SK-N-SH (cell line): Measurements from ENCODE around the gene TPD52L1. TPM values are rescaled to one million over a fixed set of nuclear protein-coding genes. Genes with fewer than 3 reads are reported as not detected.
"Not testable (repeated sequence)": the region's sequence is repeated elsewhere in the genome, so short reads cannot be mapped to it uniquely, and the experiment has no call there.

Source experiments
- CTCF ChIA-PET: fragments of 300-600, 350-600 bp; formaldehyde crosslinking; extraction: SDS; loops from one replicate; lab custom pipeline; 2021; lab: Yijun Ruan, JAX
- POLR2A ChIA-PET: fragments of 350-600 bp; sonication (Branson Sonifier 250); formaldehyde crosslinking; extraction: SDS; loops from one replicate; lab custom pipeline; 2020; ENCODE audit warnings: antibody characterized with exemption, inconsistent platforms; lab: Yijun Ruan, JAX
- DNase-seq: peaks from one replicate; pipeline ENCODE4 v3.0.0; 2012
- H2AFZ ChIP-seq: fragments of 200-600 bp; sonication (generic); 2 replicates; pipeline ENCODE4 v1.8.1; 2016; ENCODE audit warnings: antibody characterized with exemption, mild to moderate bottlenecking, low read depth
- H3F3A ChIP-seq: fragments of 200-600 bp; sonication (generic); replicated peaks from 2 replicates; pipeline ENCODE3; 2016; ENCODE audit warnings: antibody characterized with exemption, mild to moderate bottlenecking; ENCODE audit not compliant: insufficient read depth
- H3K27ac ChIP-seq, 2 experiments: fragments of 200-500 bp in 1 of 2; fragments of 200-600 bp in 1 of 2; sonication (Bioruptor generic) in 1 of 2; sonication (generic), shearing (Covaris generic) in 1 of 2; 2 replicates each; pipeline versions ENCODE4 v1.5.1 to v1.6.1; 2014 to 2016; ENCODE audit warnings: low read depth in 2 of 2, inconsistent platforms in 1 of 2, low read length in 1 of 2, mild to moderate bottlenecking in 1 of 2, mixed read lengths in 1 of 2
- H3K27me3 ChIP-seq: fragments of 200-600 bp; sonication (generic), shearing (Covaris generic); 2 replicates; pipeline ENCODE4 v1.6.1; 2016; ENCODE audit warnings: mixed run types; ENCODE audit not compliant: insufficient read depth
- H3K36me3 ChIP-seq, 2 experiments: fragments of 200-500 bp in 1 of 2; fragments of 200-600 bp in 1 of 2; sonication (Bioruptor generic) in 1 of 2; sonication (generic) in 1 of 2; replicated peaks in 1 of 2; 2 replicates each; pipeline versions ENCODE3 to v1.5.1; 2014 to 2016; ENCODE audit warnings: low read length in 1 of 2, mild to moderate bottlenecking in 1 of 2; ENCODE audit not compliant: insufficient read depth in 2 of 2, control insufficient read depth in 1 of 2
- H3K4me1 ChIP-seq, 2 experiments: fragments of 200-500 bp in 1 of 2; fragments of 200-600 bp in 1 of 2; sonication (Bioruptor generic) in 1 of 2; sonication (generic), shearing (Covaris generic) in 1 of 2; 2 replicates each; pipeline versions ENCODE4 v1.5.1 to v1.6.1; 2014 to 2016; ENCODE audit warnings: low read depth in 1 of 2, low read length in 1 of 2, mixed run types in 1 of 2; ENCODE audit not compliant: insufficient read depth in 2 of 2, control insufficient read depth in 1 of 2
- H3K4me2 ChIP-seq: fragments of 200-600 bp; sonication (generic), shearing (Covaris generic); 2 replicates; pipeline ENCODE4 v1.6.1; 2017; ENCODE audit warnings: mixed run types
- H3K4me3 ChIP-seq, 2 experiments: fragments of 200-500 bp in 1 of 2; fragments of 200-600 bp in 1 of 2; sonication (Bioruptor generic) in 1 of 2; sonication (generic), shearing (Covaris generic) in 1 of 2; 2 replicates each; pipeline versions ENCODE4 v1.5.1 to v1.8.1; 2014 to 2016; ENCODE audit warnings: low read depth in 2 of 2, inconsistent platforms in 1 of 2, low read length in 1 of 2, mild to moderate bottlenecking in 1 of 2, mixed read lengths in 1 of 2, moderate library complexity in 1 of 2
- H3K79me2 ChIP-seq: fragments of 200-600 bp; sonication (generic); 2 replicates; pipeline ENCODE4 v1.8.1; 2017; ENCODE audit warnings: mild to moderate bottlenecking; ENCODE audit not compliant: insufficient read depth
- H3K9ac ChIP-seq: fragments of 200-600 bp; sonication (generic); 2 replicates; pipeline ENCODE4 v1.6.1; 2017; ENCODE audit warnings: mixed run types
- H3K9me2 ChIP-seq: fragments of 200-600 bp; sonication (generic); 2 replicates; pipeline ENCODE4 v1.6.1; 2017; ENCODE audit warnings: mixed run types
- H3K9me3 ChIP-seq: fragments of 200-600 bp; sonication (generic); 2 replicates; pipeline ENCODE4 v1.6.1; 2017; ENCODE audit warnings: mixed run types, mild to moderate bottlenecking, moderate library complexity
- H4K20me1 ChIP-seq: fragments of 200-600 bp; sonication (generic); 2 replicates; pipeline ENCODE4 v1.6.1; 2017; ENCODE audit warnings: mild to moderate bottlenecking, mixed run types; ENCODE audit not compliant: insufficient read depth
- CHD2 ChIP-seq: fragments of 150-350 bp; IDR thresholded peaks from 2 replicates; pipeline ENCODE4 v1.6.1; 2018; ENCODE audit warnings: low read length; ENCODE audit not compliant: partially characterized antibody
- ELF1 ChIP-seq: IDR thresholded peaks from 2 replicates; pipeline ENCODE4 v1.4.0; 2012
- FOSL2 ChIP-seq: IDR thresholded peaks from 2 replicates; pipeline ENCODE4 v1.4.0; 2012; ENCODE audit warnings: low read depth, mild to moderate bottlenecking, moderate library complexity, borderline replicate concordance
- JUND ChIP-seq: IDR thresholded peaks from 2 replicates; pipeline ENCODE4 v1.4.0; 2012
- MXI1 ChIP-seq: IDR thresholded peaks from 2 replicates; pipeline ENCODE4 v1.6.1; 2012; ENCODE audit warnings: mild to moderate bottlenecking, low read depth, low read length, improper control_type of control experiment
- NFIC ChIP-seq: IDR thresholded peaks from 2 replicates; pipeline ENCODE4 v1.4.0; 2012; ENCODE audit warnings: borderline replicate concordance
- POLR2AphosphoS5 ChIP-seq: IDR thresholded peaks from 2 replicates; pipeline ENCODE4 v1.6.1; 2012; ENCODE audit warnings: low read depth, low read length
- RAD21 ChIP-seq: IDR thresholded peaks from 2 replicates; pipeline ENCODE4 v1.6.1; 2012; ENCODE audit warnings: mild to moderate bottlenecking, low read length
- RCOR1 ChIP-seq: fragments of 150-350 bp; IDR thresholded peaks from 2 replicates; pipeline ENCODE4 v1.6.1; 2017; ENCODE audit warnings: antibody characterized with exemption, low read length
- RFX5 ChIP-seq: IDR thresholded peaks from 2 replicates; pipeline ENCODE4 v1.6.1; 2012; ENCODE audit warnings: mild to moderate bottlenecking, improper control_type of control experiment, low read length
- SIN3A ChIP-seq: IDR thresholded peaks from 2 replicates; pipeline ENCODE4 v1.6.1; 2012; ENCODE audit warnings: low read depth, mild to moderate bottlenecking, low read length, moderate library complexity, borderline replicate concordance
- TAF1 ChIP-seq: IDR thresholded peaks from 2 replicates; pipeline ENCODE4 v1.6.1; 2012; ENCODE audit warnings: low read depth, mild to moderate bottlenecking, low read length, moderate library complexity, borderline replicate concordance
- TCF12 ChIP-seq: IDR thresholded peaks from 2 replicates; pipeline ENCODE4 v1.4.0; 2012
- TEAD4 ChIP-seq: IDR thresholded peaks from 2 replicates; pipeline ENCODE4 v1.4.0; 2012; ENCODE audit warnings: mild to moderate bottlenecking, borderline replicate concordance; ENCODE audit not compliant: insufficient read depth
- USF2 ChIP-seq: fragments of 150-350 bp; IDR thresholded peaks from 2 replicates; pipeline ENCODE4 v1.6.1; 2017; ENCODE audit warnings: antibody characterized with exemption, low read length, low read depth, borderline replicate concordance
- YY1 ChIP-seq: IDR thresholded peaks from 2 replicates; pipeline ENCODE4 v1.4.0; 2012; ENCODE audit warnings: low read depth, mild to moderate bottlenecking
- WGBS: methylation state at CpG from one replicate; pipeline ENCODE4 v1.1.6; 2017; ENCODE audit warnings: low lambda C conversion rate; 5-methylcytosine and 5-hydroxymethylcytosine counted together
- polyA plus RNA-seq, 3 experiments: library from polyadenylated mRNA; depleted of rRNA; stranded (reverse); fragments of >200 nt; gene quantifications; 2 replicates each; pipeline ENCODE4 v1.2.3, GENCODE V29; 2012
- TF ChIP-seq, protein P1 (sequence below): fragments of 150-350 bp; IDR thresholded peaks from 2 replicates; pipeline ENCODE4 v1.6.1; 2016; ENCODE audit warnings: mild to moderate bottlenecking, low read depth, low read length
- TF ChIP-seq, protein P2 (sequence below): IDR thresholded peaks from 2 replicates; pipeline ENCODE4 v1.4.0; 2012; ENCODE audit warnings: low read depth

Gene TPD52L1
- polyA plus RNA-seq, 1 of the 3 experiments (the other 2 are of a cell fraction), result 0.13 TPM

- H3K9ac ChIP-seq, result no peak overlapping the region
- H3K4me1 ChIP-seq, result no peaks in the 10 kb centered on the region; a peak in 1 of 4 replicates
- no peak overlapping the region for H3K4me2 ChIP-seq
- no peak overlapping the region for H3K27ac ChIP-seq
- no peaks in the 10 kb centered on the region for H4K20me1 ChIP-seq
- ChIA-PET POLR2A (no interaction called here), CTCF (interaction anchor here (2.3 kb wide), 1 partner anchor 33 kb away, joined by 5 read pairs; no protein-coding TSS in a partner anchor)
- TF ChIP-seq NFIC (no peak), ELF1 (no peak), POLR2AphosphoS5 (no peak), TCF12 (no peak), FOSL2 (no peak), TAF1 (no peak), MXI1 (no peak), RFX5 (no peak), RAD21 (no peak), CHD2 (no peak)
- TF ChIP-seq, protein P1, sequence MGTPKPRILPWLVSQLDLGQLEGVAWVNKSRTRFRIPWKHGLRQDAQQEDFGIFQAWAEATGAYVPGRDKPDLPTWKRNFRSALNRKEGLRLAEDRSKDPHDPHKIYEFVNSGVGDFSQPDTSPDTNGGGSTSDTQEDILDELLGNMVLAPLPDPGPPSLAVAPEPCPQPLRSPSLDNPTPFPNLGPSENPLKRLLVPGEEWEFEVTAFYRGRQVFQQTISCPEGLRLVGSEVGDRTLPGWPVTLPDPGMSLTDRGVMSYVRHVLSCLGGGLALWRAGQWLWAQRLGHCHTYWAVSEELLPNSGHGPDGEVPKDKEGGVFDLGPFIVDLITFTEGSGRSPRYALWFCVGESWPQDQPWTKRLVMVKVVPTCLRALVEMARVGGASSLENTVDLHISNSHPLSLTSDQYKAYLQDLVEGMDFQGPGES, result no peak
- TF ChIP-seq, protein P2, sequence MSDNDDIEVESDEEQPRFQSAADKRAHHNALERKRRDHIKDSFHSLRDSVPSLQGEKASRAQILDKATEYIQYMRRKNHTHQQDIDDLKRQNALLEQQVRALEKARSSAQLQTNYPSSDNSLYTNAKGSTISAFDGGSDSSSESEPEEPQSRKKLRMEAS, result no peak
- H3F3A ChIP-seq, result no peaks in the 10 kb centered on the region
- DNase-seq, result no peak
- no peaks in the 10 kb centered on the region for H3K79me2 ChIP-seq
- H3K4me3 ChIP-seq, result no peak overlapping the region
- 90% methylated on average over 1 of the region's 1 CpG for WGBS
- H3K9me3 ChIP-seq, result no peaks in the 10 kb centered on the region
- no peaks in the 10 kb centered on the region for H3K27me3 ChIP-seq
- H3K9me2 ChIP-seq, result no peaks in the 10 kb centered on the region
- H2AFZ ChIP-seq, result no peak overlapping the region
- peaks cover 12 to 24% of the 10 kb centered on the region in 2 experiments for H3K36me3 ChIP-seq
Measured at GRCh38 chr6:125277838-125278237, 124.3 kb downstream of the TPD52L1 start.

GRCh38 chr6:125279961-125280360 lies 126.4 kb downstream of the TPD52L1 start:
- 93% methylated on average over 6 of the region's 7 CpGs for WGBS
- TF ChIP-seq USF2 (no peak), YY1 (no peak), SIN3A (no peak), JUND (no peak), TEAD4 (no peak), ELF1 (no peak), RCOR1 (no peak)
- Histone ChIP-seq H3K9me3 (no peaks in the 10 kb centered on the region), H3F3A (no peaks in the 10 kb centered on the region), H3K9ac (no peak overlapping the region), H3K79me2 (no peaks in the 10 kb centered on the region), H4K20me1 (no peaks in the 10 kb centered on the region), H3K9me2 (no peaks in the 10 kb centered on the region), H3K36me3 (peaks cover 17 to 24% of the 10 kb centered on the region in 2 experiments), H3K27ac (no peak overlapping the region), H3K4me1 (no peaks in the 10 kb centered on the region; a peak in 1 of 4 replicates), H3K27me3 (no peaks in the 10 kb centered on the region), H3K4me3 (no peak overlapping the region), H2AFZ (no peak overlapping the region), H3K4me2 (no peak overlapping the region)
- ChIA-PET POLR2A (no interaction called here), CTCF (interaction anchor here (1.4 kb wide), 1 partner anchor 13 kb away, joined by 4 read pairs; no protein-coding TSS in a partner anchor)
- no peak for DNase-seq

DNA sequence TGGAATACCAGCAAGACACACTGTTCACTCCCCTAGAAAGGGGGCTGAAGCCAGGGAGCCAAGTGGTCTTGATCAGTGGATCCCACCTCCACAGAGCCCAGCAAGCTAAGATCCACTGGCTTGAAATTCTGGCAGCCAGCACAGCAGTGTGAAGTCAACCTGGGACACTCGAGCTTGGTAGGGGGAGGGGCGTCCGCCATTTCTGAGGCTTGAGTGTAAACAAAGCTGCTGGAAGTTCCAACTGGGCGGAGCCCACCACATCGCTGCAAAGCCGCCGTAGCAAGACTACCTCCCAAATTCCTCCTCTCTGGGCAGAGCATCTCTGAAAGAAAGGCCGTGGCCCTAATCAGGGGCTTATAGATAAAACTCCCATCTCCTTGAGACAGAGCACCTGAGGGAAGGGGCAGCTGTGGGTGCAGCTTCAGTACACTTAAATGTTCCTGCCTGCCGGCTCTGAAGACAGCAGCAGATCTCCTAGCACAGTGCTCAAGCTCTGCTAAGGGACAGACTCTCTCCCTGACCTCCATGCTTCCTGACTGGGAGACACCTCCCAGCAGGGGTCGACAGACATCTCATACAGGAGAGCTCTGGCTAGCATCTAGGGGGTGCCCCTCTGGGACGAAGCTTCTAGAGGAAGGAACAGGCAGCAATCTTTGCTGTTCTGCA lies 126.9 kb downstream of the TPD52L1 start:
- POLR2A ChIA-PET, H3K9me3 ChIP-seq, DNase-seq, H3K4me3 ChIP-seq, H3K4me1 ChIP-seq, H4K20me1 ChIP-seq, H3F3A ChIP-seq, H3K79me2 ChIP-seq, H3K9ac ChIP-seq, H2AFZ ChIP-seq, H3K4me2 ChIP-seq, H3K27ac ChIP-seq, H3K9me2 ChIP-seq, H3K27me3 ChIP-seq: not testable (repeated sequence)
- 91% methylated on average over 4 of the region's 11 CpGs for WGBS
- CTCF ChIA-PET, result interaction anchor here (1.4 kb wide), 1 partner anchor 12 kb away, joined by 4 read pairs; no protein-coding TSS in a partner anchor
- H3K36me3 ChIP-seq, result peaks cover 19 to 21% of the 10 kb centered on the region in 2 experiments

DNA sequence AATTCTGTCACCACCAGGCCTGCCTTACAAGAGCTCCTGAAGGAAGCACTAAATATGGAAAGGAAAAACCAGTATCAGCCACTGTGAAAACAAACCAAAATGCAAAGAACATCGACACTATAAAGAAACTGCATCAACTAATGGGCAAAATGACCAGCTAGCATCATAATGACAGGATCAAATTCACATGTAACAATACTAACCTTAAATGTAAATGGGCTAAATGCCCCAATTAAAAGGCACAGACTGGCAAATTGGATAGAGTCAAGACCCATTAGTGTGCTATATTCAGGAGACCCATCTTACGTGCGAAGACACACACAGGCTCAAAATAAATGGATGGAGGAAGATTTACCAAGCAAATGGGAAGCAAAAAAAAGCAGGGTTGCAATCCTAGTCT lies 128.9 kb downstream of the TPD52L1 start:
- peaks cover 15 to 31% of the 10 kb centered on the region in 2 experiments for H3K36me3 ChIP-seq
- POLR2A ChIA-PET, H3K4me2 ChIP-seq, H3K79me2 ChIP-seq, H3K4me3 ChIP-seq, H3K4me1 ChIP-seq, DNase-seq, H3K27me3 ChIP-seq, H3K27ac ChIP-seq, H4K20me1 ChIP-seq, H3K9ac ChIP-seq, H3F3A ChIP-seq, H3K9me2 ChIP-seq, H3K9me3 ChIP-seq, H2AFZ ChIP-seq, CTCF ChIA-PET: not testable (repeated sequence)
- WGBS, result 95% methylated on average over 3 of the region's 3 CpGs
